NB4 (cell line): ENCODE data around the gene OR2T27.
"Not testable (repeated sequence)": the region's sequence is repeated elsewhere in the genome, so short reads cannot be mapped to it uniquely, and the experiment has no call there.

Experiments
- POLR2A ChIP-seq: IDR thresholded peaks from 2 replicates; pipeline ENCODE4 v1.6.1; 2011; ENCODE audit warnings: mild to moderate bottlenecking; ENCODE audit not compliant: insufficient read length; ENCODE audit errors: extremely low read depth
- TF ChIP-seq, protein P1 (sequence below): IDR thresholded peaks from one replicate; pipeline ENCODE4 v1.5.1; 2012; ENCODE audit warnings: low read depth, low read length

DNA sequence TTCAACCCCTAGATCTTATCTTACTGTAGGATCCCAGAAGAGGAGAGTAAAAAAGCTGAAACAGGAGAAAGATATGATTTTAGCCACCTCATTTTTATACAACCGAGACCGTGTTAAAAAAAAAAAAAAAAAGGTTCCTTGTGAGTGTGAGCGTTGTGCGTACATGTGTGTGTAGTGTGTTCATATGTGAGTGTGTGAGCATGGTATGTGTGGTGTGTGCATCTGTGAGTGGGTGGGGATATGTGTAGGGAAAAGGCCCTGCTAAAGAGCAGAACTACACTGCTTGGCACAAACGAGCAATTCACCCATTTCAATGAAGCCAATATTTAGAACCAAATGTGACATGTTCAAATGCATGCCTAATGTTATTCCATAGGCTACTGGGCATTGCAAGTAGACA, 13.7 kb downstream of the OR2T27 start:
- TF ChIP-seq, protein P1, sequence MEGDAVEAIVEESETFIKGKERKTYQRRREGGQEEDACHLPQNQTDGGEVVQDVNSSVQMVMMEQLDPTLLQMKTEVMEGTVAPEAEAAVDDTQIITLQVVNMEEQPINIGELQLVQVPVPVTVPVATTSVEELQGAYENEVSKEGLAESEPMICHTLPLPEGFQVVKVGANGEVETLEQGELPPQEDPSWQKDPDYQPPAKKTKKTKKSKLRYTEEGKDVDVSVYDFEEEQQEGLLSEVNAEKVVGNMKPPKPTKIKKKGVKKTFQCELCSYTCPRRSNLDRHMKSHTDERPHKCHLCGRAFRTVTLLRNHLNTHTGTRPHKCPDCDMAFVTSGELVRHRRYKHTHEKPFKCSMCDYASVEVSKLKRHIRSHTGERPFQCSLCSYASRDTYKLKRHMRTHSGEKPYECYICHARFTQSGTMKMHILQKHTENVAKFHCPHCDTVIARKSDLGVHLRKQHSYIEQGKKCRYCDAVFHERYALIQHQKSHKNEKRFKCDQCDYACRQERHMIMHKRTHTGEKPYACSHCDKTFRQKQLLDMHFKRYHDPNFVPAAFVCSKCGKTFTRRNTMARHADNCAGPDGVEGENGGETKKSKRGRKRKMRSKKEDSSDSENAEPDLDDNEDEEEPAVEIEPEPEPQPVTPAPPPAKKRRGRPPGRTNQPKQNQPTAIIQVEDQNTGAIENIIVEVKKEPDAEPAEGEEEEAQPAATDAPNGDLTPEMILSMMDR = not testable (repeated sequence)
- not testable (repeated sequence) for TF ChIP-seq POLR2A
